ENCODE results near the gene NET1.

The NET1 gene

GRCh38 chr10:5492322-5492855 is 80.0 kb downstream of the NET1 start:
- in situ Hi-C loops (cut with MboI; ENCODE audit: low pct_unique_long_range_greater_than_20kb, low sequenced_read_pairs) = no loop called here
- no peak for DNase-seq

GRCh38 chr10:5492929-5493576 is 80.7 kb downstream of the NET1 start:
- in situ Hi-C loops (cut with MboI; ENCODE audit: low pct_unique_long_range_greater_than_20kb, low sequenced_read_pairs) = no loop called here
- no peak for DNase-seq

- in situ Hi-C loops (cut with MboI; ENCODE audit: low pct_unique_long_range_greater_than_20kb, low sequenced_read_pairs) = no loop called here
- DNase-seq = no peak
Observed at GRCh38 chr10:5493691-5494090, 81.3 kb downstream of the NET1 start.

- DNase-seq = no peak
- in situ Hi-C loops (cut with MboI; ENCODE audit: low pct_unique_long_range_greater_than_20kb, low sequenced_read_pairs) = no loop called here
Observed at GRCh38 chr10:5494611-5495010, 82.3 kb downstream of the NET1 start.

- no peak for DNase-seq
- in situ Hi-C loops (cut with MboI; ENCODE audit: low pct_unique_long_range_greater_than_20kb, low sequenced_read_pairs) = no loop called here
Observed at GRCh38 chr10:5496261-5497250, 84.2 kb downstream of the NET1 start.

GRCh38 chr10:5497289-5497688 is 84.9 kb downstream of the NET1 start:
- in situ Hi-C loops (cut with MboI; ENCODE audit: low pct_unique_long_range_greater_than_20kb, low sequenced_read_pairs) = no loop called here
- no peak for DNase-seq

GRCh38 chr10:5497948-5498730 is 85.8 kb downstream of the NET1 start:
- no peak for DNase-seq
- in situ Hi-C loops (cut with MboI; ENCODE audit: low pct_unique_long_range_greater_than_20kb, low sequenced_read_pairs) = no loop called here

GRCh38 chr10:5498791-5499492 is 86.6 kb downstream of the NET1 start:
- in situ Hi-C loops (cut with MboI; ENCODE audit: low pct_unique_long_range_greater_than_20kb, low sequenced_read_pairs) = no loop called here
- DNase-seq = no peak

GRCh38 chr10:5499493-5500140 is 87.3 kb downstream of the NET1 start, which contains the start of gene CALML5:
Gene CALML5, minus strand, starts transcription at chr10:5499570. Its CDS starts 132 bp downstream, at chr10:5499438.
- DNase-seq = no peak
- in situ Hi-C loops (cut with MboI; ENCODE audit: low pct_unique_long_range_greater_than_20kb, low sequenced_read_pairs) = no loop called here

GRCh38 chr10:5500162-5500670 is 87.9 kb downstream of the NET1 start:
- DNase-seq = no peak
- in situ Hi-C loops (cut with MboI; ENCODE audit: low pct_unique_long_range_greater_than_20kb, low sequenced_read_pairs) = no loop called here

- in situ Hi-C loops (cut with MboI; ENCODE audit: low pct_unique_long_range_greater_than_20kb, low sequenced_read_pairs) = no loop called here
- DNase-seq = no peak
Observed at GRCh38 chr10:5500910-5501309, 88.6 kb downstream of the NET1 start.

- DNase-seq = no peak
- in situ Hi-C loops (cut with MboI; ENCODE audit: low pct_unique_long_range_greater_than_20kb, low sequenced_read_pairs) = no loop called here
Observed at GRCh38 chr10:5502061-5502521, 89.7 kb downstream of the NET1 start.

- in situ Hi-C loops (cut with MboI; ENCODE audit: low pct_unique_long_range_greater_than_20kb, low sequenced_read_pairs) = no loop called here
- no peak for DNase-seq
Observed at GRCh38 chr10:5502571-5503476, 90.5 kb downstream of the NET1 start.

GRCh38 chr10:5503477-5503835 is 91.1 kb downstream of the NET1 start:
- no peak for DNase-seq
- in situ Hi-C loops (cut with MboI; ENCODE audit: low pct_unique_long_range_greater_than_20kb, low sequenced_read_pairs) = no loop called here

GRCh38 chr10:5504146-5505072 is 92.1 kb downstream of the NET1 start:
- DNase-seq = no peak
- in situ Hi-C loops (cut with MboI; ENCODE audit: low pct_unique_long_range_greater_than_20kb, low sequenced_read_pairs) = no loop called here

GRCh38 chr10:5506246-5506645 is 93.9 kb downstream of the NET1 start:
- in situ Hi-C loops (cut with MboI; ENCODE audit: low pct_unique_long_range_greater_than_20kb, low sequenced_read_pairs) = no loop called here
- DNase-seq = no peak

Data from KBM-7 (cell line).